GM23338 (cell line): ENCODE data around the gene ARHGEF37. TPM values are rescaled to one million over a fixed set of nuclear protein-coding genes. Genes with fewer than 3 reads are reported as not detected.

ENCODE experiments used
- ATAC-seq: fragments of 200-7000 bp; cut with Tn5 transposase; 3 replicates; pipeline ENCODE4 v1.9.1; 2020
- DNase-seq: peaks from one replicate; pipeline ENCODE4 v3.0.0-alpha.2; 2015; ENCODE audit warnings: low spot score
- H2AFZ ChIP-seq: fragments of 200-600 bp; sonication (generic); 2 replicates; pipeline ENCODE4 v1.8.0; 2016; ENCODE audit warnings: antibody characterized with exemption, mild to moderate bottlenecking, moderate library complexity
- H3F3A ChIP-seq: fragments of 200-600 bp; sonication (generic); replicated peaks from 2 replicates; pipeline ENCODE4 v1.8.0; 2017; ENCODE audit warnings: antibody characterized with exemption, mixed run types, low read depth
- H3K27ac ChIP-seq: fragments of 200-600 bp; sonication (generic); 2 replicates; pipeline ENCODE4 v1.6.1; 2016; ENCODE audit warnings: low read depth
- H3K27me3 ChIP-seq: fragments of 200-600 bp; sonication (generic); 2 replicates; pipeline ENCODE4 v1.8.0; 2016; ENCODE audit warnings: mild to moderate bottlenecking, mixed run types, moderate library complexity; ENCODE audit not compliant: insufficient read depth
- H3K36me3 ChIP-seq: fragments of 200-600 bp; sonication (generic); 2 replicates; pipeline ENCODE4 v1.8.0; 2016; ENCODE audit warnings: mild to moderate bottlenecking; ENCODE audit not compliant: insufficient read depth
- H3K4me1 ChIP-seq: fragments of 200-600 bp; sonication (generic); 2 replicates; pipeline ENCODE4 v1.8.0; 2016; ENCODE audit warnings: mild to moderate bottlenecking, moderate library complexity; ENCODE audit not compliant: insufficient read depth
- H3K4me2 ChIP-seq: fragments of 200-600 bp; sonication (generic); 2 replicates; pipeline ENCODE4 v1.7.1; 2017; ENCODE audit warnings: mixed run types
- H3K4me3 ChIP-seq: fragments of 200-600 bp; sonication (generic); 2 replicates; pipeline ENCODE4 v1.6.1; 2016; ENCODE audit warnings: mixed run types
- H3K79me2 ChIP-seq: fragments of 200-600 bp; sonication (generic); replicated peaks from 2 replicates; pipeline ENCODE4 v1.8.0; 2017; ENCODE audit warnings: mild to moderate bottlenecking; ENCODE audit not compliant: insufficient read depth
- H3K9me2 ChIP-seq: fragments of 200-600 bp; sonication (generic); 2 replicates; pipeline ENCODE4 v1.8.0; 2017; ENCODE audit not compliant: insufficient read depth
- H4K20me1 ChIP-seq: fragments of 200-600 bp; sonication (generic); replicated peaks from 2 replicates; pipeline ENCODE4 v1.8.0; 2017; ENCODE audit warnings: mild to moderate bottlenecking; ENCODE audit not compliant: insufficient read depth
- H3K27ac Mint-ChIP-seq: 2 replicates; pipeline ENCODE4 v1.8.0; 2020; ENCODE audit warnings: inconsistent platforms, mild to moderate bottlenecking, moderate library complexity, mixed read lengths
- H3K27me3 Mint-ChIP-seq: 3 replicates; pipeline ENCODE4 v1.8.0; 2022; ENCODE audit warnings: low read depth, mild to moderate bottlenecking, moderate library complexity, mixed read lengths, inconsistent platforms; ENCODE audit not compliant: insufficient read depth, poor library complexity
- H3K36me3 Mint-ChIP-seq: 3 replicates; pipeline ENCODE4 v1.8.0; 2021; ENCODE audit warnings: low read depth, mild to moderate bottlenecking, inconsistent platforms, moderate library complexity, mixed read lengths
- H3K4me1 Mint-ChIP-seq: 3 replicates; pipeline ENCODE4 v1.8.0; 2020; ENCODE audit warnings: mild to moderate bottlenecking, inconsistent platforms, mixed read lengths
- H3K4me3 Mint-ChIP-seq: 3 replicates; pipeline ENCODE4 v1.8.0; 2021; ENCODE audit warnings: moderate library complexity, mild to moderate bottlenecking, inconsistent platforms, mixed read lengths
- H3K9me3 Mint-ChIP-seq: 3 replicates; pipeline ENCODE4 v1.8.0; 2020; ENCODE audit warnings: moderate library complexity, mild to moderate bottlenecking, inconsistent platforms, mixed read lengths
- CREB1 ChIP-seq: fragments of 250-450 bp; sonication (Bioruptor Pico); IDR thresholded peaks from 2 replicates; pipeline ENCODE4 v1.5.0; 2020; ENCODE audit warnings: low read depth, mild to moderate bottlenecking, moderate library complexity
- CTCF ChIP-seq, 2 experiments: fragments of 200-600 bp in 1 of 2; sonication (generic) in 1 of 2; conservative IDR thresholded peaks; 2 replicates each; pipeline versions ENCODE4 v1.5.1 to v1.6.1; 2016 to 2017; ENCODE audit warnings: antibody characterized with exemption in 2 of 2, low read depth in 2 of 2, mild to moderate bottlenecking in 2 of 2, moderate library complexity in 1 of 2
- EZH2 ChIP-seq: fragments of 200-600 bp; sonication (generic); IDR thresholded peaks from one replicate; pipeline ENCODE4 v1.8.0; 2017; ENCODE audit warnings: antibody characterized with exemption, mild to moderate bottlenecking, low read depth; ENCODE audit not compliant: unreplicated experiment
- EZH2phosphoT487 ChIP-seq: fragments of 200-600 bp; sonication (generic); IDR thresholded peaks from one replicate; pipeline ENCODE4 v1.8.1; 2018; ENCODE audit warnings: antibody characterized with exemption; ENCODE audit not compliant: unreplicated experiment
- NANOG ChIP-seq: IDR thresholded peaks from 2 replicates; pipeline ENCODE4 v1.6.1; 2016; ENCODE audit warnings: antibody characterized with exemption, borderline replicate concordance
- REST ChIP-seq: IDR thresholded peaks from one replicate; pipeline ENCODE4 v1.6.1; 2018; ENCODE audit warnings: antibody characterized with exemption; ENCODE audit not compliant: unreplicated experiment
- ZNF331 ChIP-seq: fragments of 250-450 bp; sonication (Bioruptor Pico); IDR thresholded peaks from 2 replicates; pipeline ENCODE4 v1.5.0; 2020; ENCODE audit warnings: low read depth, mild to moderate bottlenecking, moderate library complexity
- ZNF462 ChIP-seq: fragments of 250-450 bp; sonication (Bioruptor Pico); IDR thresholded peaks from 2 replicates; pipeline ENCODE4 v1.5.0; 2020; ENCODE audit warnings: mild to moderate bottlenecking, moderate library complexity
- polyA plus RNA-seq: library from polyadenylated mRNA; unstranded; fragments of >200 nt; fragmentation: Nextera tagmentation; extraction: Ambion mirVana; gene quantifications from 2 replicates; pipeline ENCODE4 v1.2.1, GENCODE V29; 2016
- total RNA-seq: library from RNA; depleted of rRNA; stranded (reverse); fragments of >200 nt; shearing (Covaris generic); gene quantifications from 2 replicates; pipeline ENCODE4 v1.2.3, GENCODE V29; 2014

ARHGEF37 gene
- total and polyA plus RNA-seq, 2 experiments from 2014 or later, result 0.14 to 0.79 TPM

- Histone ChIP-seq H3K27me3 (no peaks in the 10 kb centered on the region), H3K36me3 (no peaks in the 10 kb centered on the region), H3K4me1 (no peaks in the 10 kb centered on the region), H3K9me2 (no peaks in the 10 kb centered on the region), H3K27ac (no peak overlapping the region), H3K4me3 (no peak overlapping the region), H4K20me1 (no peaks in the 10 kb centered on the region), H3K4me2 (no peak overlapping the region), H2AFZ (no peak overlapping the region), H3K79me2 (no peaks in the 10 kb centered on the region), H3F3A (no peaks in the 10 kb centered on the region)
- peaks cover under 1% of the 10 kb centered on the region; the same call in 2 of the 3 replicates for H3K9me3 Mint-ChIP-seq
- no peaks in the 10 kb centered on the region for H3K36me3 Mint-ChIP-seq
- H3K27me3 Mint-ChIP-seq, result peaks cover 3% of the 10 kb centered on the region
- no peak overlapping the region for H3K4me3 Mint-ChIP-seq
- H3K27ac Mint-ChIP-seq, result no peak overlapping the region
- DNase-seq (no peak), ATAC-seq (no peak)
- TF ChIP-seq ZNF462 (no peak), REST (no peak), CREB1 (CRISPR knock-in tag) (no peak), CTCF (conservative IDR thresholded peaks at IDR 0.05; ENCODE audit: low read depth in 2 of 2) (no peak), ZNF331 (no peak), NANOG (no peak), EZH2 (no peak), EZH2phosphoT487 (no peak)
- H3K4me1 Mint-ChIP-seq, result peaks cover 11% of the 10 kb centered on the region; the same call in 2 of the 3 replicates
Observed at GRCh38 chr5:149615976-149616375, 34.7 kb downstream of the ARHGEF37 start.
